Right lobe of liver (tissue), 6 donors: ENCODE data around the gene ZNF786. TPM values are rescaled to one million over a fixed set of nuclear protein-coding genes. Genes with fewer than 3 reads are reported as not detected.
A peak's percentile ranks its signal among the peaks of the same experiment; 100 is the strongest.

Source experiments
- ATAC-seq, 4 donors: fragments of 200-7000 bp; cut with Tn5 transposase; one replicate each; pipeline ENCODE4 v1.9.1; 2020; ENCODE audit warnings: mild to moderate bottlenecking in 4 of 4, moderate library complexity in 4 of 4
- DNase-seq, 3 donors: peaks; one replicate each; pipeline ENCODE4 v3.0.0-alpha.2; 2020
- H3K27ac ChIP-seq, 3 donors: fragments of 200-600 bp; one replicate each; pipeline ENCODE4 v1.8.0; 2022
- H3K27me3 ChIP-seq, 2 donors: fragments of 200-600 bp; one replicate each; pipeline ENCODE4 v1.8.0; 2022
- H3K36me3 ChIP-seq, 4 donors: fragments of 200-600 bp; sonication (generic) in 1 of 4; one replicate each; pipeline versions ENCODE4 v1.5.1 to v1.8.0; 2017 to 2022; ENCODE audit warnings: control low read depth in 1 of 4
- H3K4me1 ChIP-seq, 4 donors: fragments of 200-600 bp; sonication (generic) in 1 of 4; one replicate each; pipeline versions ENCODE4 v1.5.1 to v1.8.0; 2017 to 2022; ENCODE audit warnings: control low read depth in 1 of 4
- H3K4me3 ChIP-seq, 3 donors: fragments of 200-600 bp; one replicate each; pipeline ENCODE4 v1.8.0; 2022
- H3K9me3 ChIP-seq, 4 donors: fragments of 200-600 bp; sonication (generic) in 1 of 4; one replicate each; pipeline versions ENCODE4 v1.5.1 to v1.8.0; 2017 to 2022; ENCODE audit warnings: control low read depth in 1 of 4
- CTCF ChIP-seq, 4 donors: fragments of 200-600 bp in 3 of 4; fragments of 450-650 bp in 1 of 4; IDR thresholded peaks; one replicate each; pipeline versions ENCODE4 v1.5.1 to v1.8.0; 2016 to 2022; ENCODE audit warnings: antibody characterized with exemption in 4 of 4, mild to moderate bottlenecking in 2 of 4
- POLR2A ChIP-seq: fragments of 450-650 bp; IDR thresholded peaks from one replicate; pipeline ENCODE4 v1.6.1; 2017; ENCODE audit warnings: antibody characterized with exemption, mild to moderate bottlenecking
- WGBS: methylation state at CpG from one replicate; pipeline ENCODE4 v1.1.6; 2018; ENCODE audit warnings: low coverage, low lambda C conversion rate; ENCODE audit not compliant: insufficient coverage; ENCODE audit errors: missing lambda C conversion rate; 5-methylcytosine and 5-hydroxymethylcytosine counted together
- intact Hi-C, 2 donors: fragments of 100-400 bp; cut with DNase I; formaldehyde crosslinking; loops; one replicate each; pipeline versions ENCODE4 v1.11.2 to v1.14.1; 2022
- total RNA-seq, 6 experiments: library from RNA; depleted of rRNA in 2 of 6; stranded (reverse); fragments of >200 nt in 2 of 6; fragmentation: NEBNext Ultra II Directional in 3 of 6; extraction: Animal tissue kit (Norgen Biotek cat#: 25700) in 3 of 6; gene quantifications; one replicate each; pipeline versions ENCODE4 v1.1.0 to v1.2.4, GENCODE V29; 2016 to 2023
- donor health status: DM: no; HTN: yes; CAD: no.
- donor health status: DM: no; HTN: no; CAD: no.
- donor health status: DM: no; HTN: no; CAD: no.
- donor health status: DM: no; HTN: yes; CAD: no.
- donor health status: DM: no; HTN: yes; CAD: no.

ZNF786 gene
- total RNA-seq, 6 experiments from 2014 or later: 2.0 to 2.7 (median 2.4) TPM

- WGBS: 0% methylated on average over 26 of the region's 48 CpGs
Measured at GRCh38 chr7:149126662-149127266, 36.2 kb upstream of the ZNF786 start.

GRCh38 chr7:149125863-149126661 is 35.5 kb upstream of the ZNF786 start, which contains the start of gene ZNF425:
Gene ZNF425 (minus strand): TSS chr7:149126324. CDS start chr7:149126213, 111 bp downstream.
- ATAC-seq (peak; percentile 91 to 96 (median 94)), DNase-seq (peak; percentile 94 to 95 (median 95))
- no peaks in the 10 kb centered on the region for H3K36me3 ChIP-seq
- no peaks in the 10 kb centered on the region for H3K9me3 ChIP-seq
- intact Hi-C loops: no loop called here
- H3K4me3 ChIP-seq: peak within 1 kb of the TSS; percentile 72 to 97 (median 91)
- H3K4me1 ChIP-seq: peaks cover 0 to 14% (median 0%) of the 10 kb centered on the region in 4 donors
- WGBS: under 1% methylated on average over 37 of the region's 72 CpGs
- no peaks in the 10 kb centered on the region for H3K27me3 ChIP-seq
- peak; percentile 98 for TF ChIP-seq POLR2A
- TF ChIP-seq CTCF (IDR thresholded peaks at IDR 0.05): peak; percentile 90 to 99 (median 93)
- H3K27ac ChIP-seq: peak within 1 kb of the TSS; percentile 73 to 91 (median 84)

More at GRCh38 chr7:149126662-149127266, 36.2 kb upstream of the ZNF786 start:
- H3K4me3 ChIP-seq: peak overlapping the region; percentile 72 to 97 (median 91)
- no peaks in the 10 kb centered on the region for H3K27me3 ChIP-seq
- no peaks in the 10 kb centered on the region for H3K9me3 ChIP-seq
- DNase-seq: peak; percentile 65 to 72 (median 71)
- peaks cover 0 to 4% (median 0%) of the 10 kb centered on the region in 4 donors for H3K36me3 ChIP-seq
- TF ChIP-seq CTCF (IDR thresholded peaks at IDR 0.05) (no peak), POLR2A (no peak)
- intact Hi-C loops: no loop called here
- peak overlapping the region; percentile 73 to 91 (median 84) for H3K27ac ChIP-seq
- peak; percentile 53 to 69 (median 60) for ATAC-seq
- H3K4me1 ChIP-seq: peaks cover 0 to 14% (median 0%) of the 10 kb centered on the region in 4 donors

- peaks cover 0 to 14% (median 0%) of the 10 kb centered on the region in 4 donors for H3K4me1 ChIP-seq
- peak overlapping the region; percentile 73 to 91 (median 84) for H3K27ac ChIP-seq
- DNase-seq: no peak
- no peaks in the 10 kb centered on the region for H3K36me3 ChIP-seq
- 3% methylated on average over 18 of the region's 21 CpGs for WGBS
- H3K9me3 ChIP-seq: no peaks in the 10 kb centered on the region
- H3K4me3 ChIP-seq: peak overlapping the region; percentile 72 to 97 (median 91)
- H3K27me3 ChIP-seq: no peaks in the 10 kb centered on the region
- TF ChIP-seq CTCF (IDR thresholded peaks at IDR 0.05): no peak
- no peak for TF ChIP-seq POLR2A
- no peak for ATAC-seq
- intact Hi-C loops: no loop called here
Measured at GRCh38 chr7:149125189-149125862, 34.8 kb upstream of the ZNF786 start.

- no peak overlapping the region for H3K4me3 ChIP-seq
- H3K9me3 ChIP-seq: no peaks in the 10 kb centered on the region
- no peaks in the 10 kb centered on the region for H3K27me3 ChIP-seq
- no peak for ATAC-seq
- TF ChIP-seq CTCF (IDR thresholded peaks at IDR 0.05) (no peak), POLR2A (no peak)
- H3K4me1 ChIP-seq: no peaks in the 10 kb centered on the region
- DNase-seq: no peak
- H3K36me3 ChIP-seq: no peaks in the 10 kb centered on the region
- no peak overlapping the region for H3K27ac ChIP-seq
- intact Hi-C loops: no loop called here
- 88% methylated on average over 7 of the region's 12 CpGs for WGBS
Measured at GRCh38 chr7:149109969-149110368, 19.5 kb upstream of the ZNF786 start.
